GM19351 (cell line): Measurements from ENCODE around the gene GPR137B.

ENCODE experiments used
- ATAC-seq: cut with Tn5 transposase; IDR thresholded peaks from one replicate; pipeline ENCODE4 v1.9.1; 2021; ENCODE audit warnings: mild to moderate bottlenecking, moderate library complexity; ENCODE audit not compliant: unreplicated experiment

Gene GPR137B

DNA sequence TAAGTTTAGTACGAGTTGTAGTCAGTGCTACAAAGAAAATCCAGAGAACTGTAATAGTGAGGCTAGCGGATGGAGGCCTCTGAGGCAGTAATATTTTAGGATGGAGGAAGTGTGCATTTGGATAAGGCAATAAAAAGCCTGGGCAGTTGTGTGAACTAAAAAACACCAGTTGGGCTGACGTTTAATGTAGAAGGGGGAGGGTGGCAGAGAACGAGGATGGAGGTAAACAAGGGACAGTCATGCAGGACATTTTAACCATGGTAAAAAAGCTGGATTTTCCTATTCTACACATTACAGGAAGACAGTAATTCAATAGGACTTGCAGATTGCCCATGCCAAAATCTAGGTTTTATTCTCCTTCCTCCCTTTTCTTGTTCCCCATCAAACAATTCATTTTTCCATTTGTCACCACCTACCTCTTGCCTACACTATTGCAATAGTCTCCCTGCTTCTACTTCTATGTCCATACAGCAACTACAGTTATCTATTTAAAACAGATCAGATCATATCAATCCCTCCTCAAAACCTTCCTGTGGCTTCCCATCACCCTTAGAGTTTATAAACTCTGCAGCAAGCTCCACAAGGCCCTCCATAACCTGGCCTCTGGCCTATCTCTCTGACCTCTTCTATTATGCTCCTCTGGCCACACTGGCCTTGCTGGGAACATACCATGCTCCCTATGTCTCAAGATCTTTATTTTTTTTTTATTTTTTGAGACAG lies 111.7 kb downstream of the GPR137B start:
- ATAC-seq, result no peak

- ATAC-seq, result no peak
These were observed 114.9 kb downstream of the GPR137B start for GRCh38 chr1:236257216-236257615.

DNA sequence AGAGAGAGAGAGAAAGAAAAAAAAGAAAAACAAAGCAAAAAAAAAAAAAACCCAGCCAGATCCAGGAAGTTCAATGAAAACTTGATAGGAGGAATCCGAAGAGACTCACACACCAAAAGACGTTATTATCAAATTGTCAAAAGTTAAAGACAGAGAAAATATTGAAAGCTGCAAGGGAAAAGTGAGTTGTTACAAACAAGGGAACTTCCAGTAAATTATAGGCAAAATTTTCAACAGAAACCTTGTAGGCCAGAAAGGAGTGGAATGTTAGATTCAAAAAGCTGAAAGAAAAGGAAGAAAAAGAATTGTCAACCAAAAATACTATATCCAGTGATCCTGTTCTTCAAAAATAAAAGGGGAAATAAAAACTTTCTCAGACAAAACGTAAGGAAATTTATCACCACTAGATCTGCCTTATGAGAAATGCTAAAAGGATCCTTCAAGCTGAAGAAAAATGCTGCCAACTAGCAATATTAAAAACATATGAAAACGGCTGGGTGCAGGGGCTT lies 115.8 kb downstream of the GPR137B start:
- ATAC-seq, result no peak
